ENCODE data around the gene TMEM121.
"Not testable (repeated sequence)": the region's sequence is repeated elsewhere in the genome, so short reads cannot be mapped to it uniquely, and the experiment has no call there.

The TMEM121 gene

DNA sequence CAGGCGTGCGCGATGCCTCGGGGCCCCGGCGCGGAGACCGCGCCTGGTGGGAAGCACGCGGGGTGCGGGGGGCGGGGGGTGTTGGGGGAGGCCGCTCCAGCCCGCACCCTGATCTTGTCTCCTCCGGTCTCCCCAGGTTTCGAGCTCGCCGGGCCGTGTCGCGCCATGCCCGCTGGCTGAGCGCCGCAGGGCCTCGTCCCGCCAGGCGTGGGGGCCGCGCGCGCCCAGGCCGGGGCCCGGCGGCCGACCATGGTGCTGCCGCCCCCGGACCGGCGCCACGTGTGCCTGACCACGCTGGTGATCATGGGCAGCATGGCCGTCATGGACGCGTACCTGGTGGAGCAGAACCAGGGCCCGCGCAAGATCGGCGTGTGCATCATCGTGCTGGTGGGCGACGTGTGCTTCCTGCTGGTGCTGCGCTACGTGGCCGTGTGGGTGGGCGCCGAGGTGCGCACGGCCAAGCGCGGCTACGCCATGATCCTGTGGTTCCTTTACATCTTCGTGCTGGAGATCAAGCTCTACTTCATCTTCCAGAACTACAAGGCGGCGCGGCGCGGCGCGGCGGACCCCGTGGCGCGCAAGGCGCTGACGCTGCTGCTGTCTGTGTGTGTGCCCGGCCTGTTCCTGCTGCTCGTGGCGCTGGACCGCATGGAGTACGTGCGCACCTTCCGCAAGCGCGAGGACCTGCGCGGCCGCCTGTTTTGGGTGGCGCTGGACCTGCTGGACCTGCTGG, 2.4 kb downstream of the TMEM121 start:
- DNase-seq (ENCODE audit: low read depth), result no peak

DNA sequence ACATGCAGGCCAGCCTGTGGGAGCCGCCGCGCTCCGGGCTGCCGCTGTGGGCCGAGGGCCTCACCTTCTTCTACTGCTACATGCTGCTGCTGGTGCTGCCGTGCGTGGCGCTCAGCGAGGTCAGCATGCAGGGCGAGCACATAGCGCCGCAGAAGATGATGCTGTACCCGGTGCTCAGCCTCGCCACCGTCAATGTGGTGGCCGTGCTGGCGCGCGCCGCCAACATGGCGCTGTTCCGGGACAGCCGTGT, 2.9 kb downstream of the TMEM121 start:
- no peak for DNase-seq (ENCODE audit: low read depth)

GRCh38 chr14:105529569-105530284, 3.3 kb downstream of the TMEM121 start:
- DNase-seq (ENCODE audit: low read depth), result no peak

DNA sequence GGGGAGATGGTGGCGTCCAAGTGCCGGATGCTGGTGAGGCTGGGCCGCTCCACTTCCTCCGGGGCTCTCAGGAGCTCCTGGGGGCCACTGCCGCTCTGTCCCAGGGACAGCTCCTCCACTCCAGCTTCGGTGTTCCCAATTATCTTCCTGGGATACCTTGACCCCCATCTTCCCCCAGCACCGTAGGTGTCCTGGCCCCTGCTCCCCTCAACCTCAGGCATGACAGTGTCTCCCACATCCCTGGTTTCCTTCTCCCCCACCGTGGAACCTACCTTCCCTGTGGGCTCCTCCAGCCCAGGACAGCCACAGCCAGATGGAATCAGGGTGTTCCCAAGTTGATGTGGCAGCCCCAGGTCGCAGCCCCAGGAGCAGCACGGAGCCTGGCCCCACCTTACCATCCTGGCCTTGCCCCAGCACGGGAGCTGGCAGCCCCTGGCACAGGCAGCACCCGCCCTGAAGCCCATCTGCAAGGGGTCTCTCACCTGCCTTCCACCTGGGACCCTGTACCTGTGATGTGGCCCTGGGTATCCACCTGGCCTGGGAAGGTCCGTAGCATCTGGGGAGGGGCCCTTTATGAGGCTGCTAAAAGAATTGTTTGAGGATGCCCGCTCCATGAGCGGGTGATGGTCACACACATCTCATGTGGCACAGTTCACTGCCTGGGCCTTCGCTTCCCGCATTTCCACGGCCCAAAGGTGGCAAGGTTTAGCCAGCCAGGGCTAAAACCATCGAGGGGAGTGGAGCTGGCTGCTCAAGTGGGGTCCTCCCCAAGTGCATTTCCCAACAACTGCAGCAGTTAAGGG, 4.1 kb downstream of the TMEM121 start:
- DNase-seq (ENCODE audit: low read depth), result no peak

DNA sequence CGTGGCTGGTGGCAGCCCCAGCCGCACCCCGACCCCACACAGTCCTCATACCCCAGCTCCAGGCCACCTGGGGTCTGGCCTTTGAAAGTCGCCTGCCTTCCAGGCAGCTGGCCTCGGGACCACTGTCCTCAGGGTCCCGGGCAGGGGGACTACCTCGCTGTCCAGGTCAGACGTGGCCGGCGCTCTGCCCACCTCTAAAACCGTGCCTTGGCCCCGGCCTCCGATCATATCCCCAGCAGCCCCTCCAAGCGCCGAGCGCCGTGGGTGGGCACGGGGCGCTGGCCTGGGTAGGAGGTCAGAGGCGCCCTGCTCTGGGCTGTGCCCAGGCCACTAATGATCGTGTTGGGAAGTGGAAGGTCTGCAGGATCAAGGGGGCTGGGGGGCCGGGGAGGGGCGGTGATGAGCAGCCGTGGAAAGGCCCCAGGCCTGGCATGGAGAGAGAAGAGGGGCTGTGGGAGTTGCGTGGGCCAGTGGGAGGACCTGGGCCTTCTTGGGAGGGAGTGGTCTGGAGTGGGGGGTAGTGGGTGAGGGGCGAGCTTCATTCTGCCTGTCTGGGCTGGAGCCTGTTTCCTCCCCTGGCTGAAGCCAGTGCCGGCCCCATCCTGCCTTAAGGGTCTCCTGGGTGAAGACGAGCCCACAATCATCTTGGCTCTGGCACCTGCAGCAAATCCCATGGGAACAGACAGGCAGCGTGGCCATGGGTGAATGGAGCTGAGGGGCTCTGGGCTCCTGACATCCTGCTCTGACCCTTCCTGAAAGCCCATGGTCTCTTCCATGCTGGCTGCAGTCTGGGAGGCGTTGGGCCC, 4.9 kb downstream of the TMEM121 start:
- DNase-seq (ENCODE audit: low read depth), result no peak

DNA sequence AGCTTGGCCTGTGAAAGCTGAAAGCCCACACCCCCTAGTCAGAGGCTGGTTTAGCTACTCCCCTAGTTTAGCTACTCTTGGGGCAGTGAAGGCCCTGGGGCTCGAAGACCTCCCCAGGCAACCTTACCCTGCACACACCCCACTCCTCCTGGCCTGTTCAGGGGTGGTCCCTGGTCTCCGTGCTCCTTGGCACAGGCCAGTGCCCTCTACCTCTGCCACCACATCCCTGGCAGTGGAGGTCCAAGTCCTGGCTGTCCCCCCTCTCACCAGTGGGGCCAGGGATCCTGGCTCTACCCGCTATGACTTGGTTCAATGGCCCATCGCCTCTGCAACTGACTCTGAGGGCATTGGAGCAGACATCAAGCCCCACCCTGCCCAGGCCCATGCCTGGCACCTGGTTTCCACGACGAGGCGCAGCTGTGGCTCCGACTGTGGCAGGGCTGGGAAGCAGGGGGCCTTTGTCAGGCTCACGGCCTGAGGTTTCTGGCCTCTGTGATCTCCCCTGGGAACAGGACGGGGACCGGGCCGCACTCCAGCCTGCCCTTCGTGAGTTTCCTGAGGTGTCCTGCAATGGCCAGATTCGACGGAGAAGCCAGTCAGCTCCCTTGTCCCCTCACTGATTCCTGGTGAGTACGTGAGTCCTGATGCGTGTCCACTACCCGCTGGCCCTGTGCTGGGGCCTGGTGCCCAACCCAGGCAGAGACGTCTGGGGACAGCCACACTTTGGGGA, 5.7 kb downstream of the TMEM121 start:
- no peak for DNase-seq (ENCODE audit: low read depth)

- DNase-seq (ENCODE audit: low read depth), result no peak
Observed at GRCh38 chr14:105532735-105533141, 6.4 kb downstream of the TMEM121 start.

GRCh38 chr14:105533391-105533790, 7.0 kb downstream of the TMEM121 start:
- no peak for DNase-seq (ENCODE audit: low read depth)

DNA sequence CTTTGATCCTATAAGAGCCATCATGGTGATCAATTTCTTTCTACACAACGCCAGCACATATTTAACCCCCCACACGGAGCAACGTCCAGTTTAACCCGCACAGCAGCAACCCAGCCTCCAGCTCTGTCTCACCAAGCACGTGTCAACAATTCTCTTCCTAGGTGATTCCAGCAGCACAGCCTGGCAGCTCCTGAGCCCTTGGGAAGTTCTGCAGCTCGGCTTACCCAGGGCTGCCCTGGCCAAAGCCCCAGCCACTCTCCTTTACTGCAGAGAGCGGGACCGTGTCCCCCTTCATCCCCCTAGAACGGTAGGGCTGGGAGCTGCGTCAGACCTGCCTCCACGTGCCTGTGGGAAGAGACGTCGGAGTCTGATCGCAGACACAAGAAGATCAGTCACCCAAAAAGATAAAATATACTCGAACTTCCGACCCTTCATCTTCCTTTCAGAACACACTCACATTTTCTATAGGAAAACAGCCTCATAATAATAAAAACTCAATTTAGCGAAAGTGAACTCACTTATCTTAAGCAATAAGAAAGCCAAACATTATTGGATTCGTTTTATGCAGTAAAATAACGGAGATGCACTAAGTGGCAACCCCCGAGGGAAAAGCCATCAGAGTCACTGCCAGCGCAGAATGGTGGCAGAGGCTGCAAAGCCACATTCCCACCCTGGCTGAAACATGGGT, 7.6 kb downstream of the TMEM121 start:
- no peak for DNase-seq (ENCODE audit: low read depth)

- DNase-seq (ENCODE audit: low read depth), result no peak
Observed at GRCh38 chr14:105534586-105534985, 8.2 kb downstream of the TMEM121 start.

DNA sequence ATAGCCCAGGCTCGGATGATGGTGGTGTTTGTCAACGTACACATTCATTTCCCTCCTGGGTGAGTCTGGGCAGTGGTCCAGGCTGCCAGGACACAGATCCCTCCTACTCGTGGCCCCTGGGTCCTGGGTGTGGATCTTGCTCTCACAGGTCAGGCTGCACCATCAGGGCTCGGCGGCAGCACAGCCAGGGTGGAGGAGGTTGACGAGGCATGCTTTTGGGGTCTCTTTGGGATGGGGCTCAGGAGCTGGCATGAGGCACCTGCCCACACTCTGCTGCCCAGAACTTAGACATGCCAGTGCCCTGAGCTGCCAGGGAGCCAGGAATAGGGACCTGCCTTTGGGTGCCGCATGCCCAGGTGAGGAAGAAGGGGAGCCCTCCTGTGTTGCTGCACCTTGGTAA, 9.7 kb downstream of the TMEM121 start:
- DNase-seq (ENCODE audit: low read depth), result no peak

- DNase-seq (ENCODE audit: low read depth), result no peak
Observed at GRCh38 chr14:105536691-105537579, 10.6 kb downstream of the TMEM121 start.

DNA sequence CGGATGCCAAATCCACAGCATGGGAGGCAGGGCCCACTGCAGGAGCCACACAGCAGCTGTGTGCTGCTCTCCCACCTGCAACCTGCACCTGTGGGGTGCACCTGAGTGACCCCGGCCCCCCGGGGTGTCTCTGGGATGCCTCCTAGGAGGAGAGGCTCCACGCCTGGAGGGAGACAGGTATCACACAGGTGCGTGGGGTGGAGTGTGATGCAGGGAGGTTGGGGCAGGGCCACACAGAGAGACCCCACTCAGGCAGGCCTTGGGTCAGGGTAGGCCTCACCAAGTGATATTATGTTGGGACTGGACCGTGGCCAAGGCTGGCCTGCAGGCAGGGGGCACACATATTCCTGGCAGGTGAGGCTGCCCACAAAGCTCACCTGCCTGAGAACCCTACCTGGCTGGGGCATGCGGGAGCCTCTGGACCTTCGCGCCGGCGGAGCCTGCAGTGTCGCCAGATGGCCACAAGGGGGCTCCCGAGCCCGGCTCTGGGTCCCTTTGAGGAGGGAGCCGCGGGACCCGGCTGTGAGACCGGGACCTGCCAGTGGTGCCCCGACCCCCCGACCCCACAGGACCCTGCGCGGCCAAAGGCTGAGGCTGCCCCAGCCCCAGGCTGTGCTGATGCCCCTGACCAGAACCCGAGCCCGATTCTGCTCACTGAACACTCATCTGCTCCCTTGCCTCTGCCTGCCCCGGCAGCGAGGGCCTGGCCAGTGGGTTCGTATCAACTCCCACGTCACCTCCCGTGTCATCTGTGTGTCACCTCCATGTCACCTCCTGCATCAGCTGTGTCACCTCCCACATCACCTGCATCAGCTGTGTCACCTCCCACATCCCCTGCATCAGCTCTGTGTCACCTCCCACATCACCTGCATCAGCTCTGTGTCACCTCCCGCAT, 11.4 kb downstream of the TMEM121 start:
- DNase-seq (ENCODE audit: low read depth), result no peak

GRCh38 chr14:105538481-105539049, 12.2 kb downstream of the TMEM121 start:
- DNase-seq (ENCODE audit: low read depth), result no peak

DNA sequence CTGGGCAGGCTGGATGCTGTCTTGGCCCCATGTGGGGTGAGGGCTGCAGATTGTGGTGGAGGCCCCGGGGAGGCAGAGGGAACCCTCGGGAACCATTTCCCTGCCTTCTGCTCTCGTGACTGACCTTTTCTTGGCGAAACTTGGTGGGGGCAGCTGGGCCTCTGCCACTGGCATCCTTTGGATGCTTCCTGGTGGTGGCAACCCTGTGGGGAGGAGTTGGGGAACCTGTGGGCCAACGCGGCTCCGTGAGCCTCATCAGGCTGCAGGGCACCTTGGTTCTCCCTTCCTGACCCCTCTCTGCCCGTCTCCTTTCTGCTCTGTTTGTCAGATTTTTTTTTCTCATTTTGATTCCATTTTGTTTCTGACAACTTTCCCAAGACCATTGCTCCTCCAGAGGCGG, 14.4 kb downstream of the TMEM121 start:
- no peak for DNase-seq (ENCODE audit: low read depth)

- no peak for DNase-seq (ENCODE audit: low read depth)
Observed at GRCh38 chr14:105541218-105541875, 15.0 kb downstream of the TMEM121 start.

GRCh38 chr14:105545676-105546075, 19.3 kb downstream of the TMEM121 start:
- DNase-seq (ENCODE audit: low read depth), result not testable (repeated sequence)

- not testable (repeated sequence) for DNase-seq (ENCODE audit: low read depth)
Observed at GRCh38 chr14:105546410-105546809, 20.0 kb downstream of the TMEM121 start.
